ENCODE measurements around the gene PTPRM.

PTPRM gene

DNA sequence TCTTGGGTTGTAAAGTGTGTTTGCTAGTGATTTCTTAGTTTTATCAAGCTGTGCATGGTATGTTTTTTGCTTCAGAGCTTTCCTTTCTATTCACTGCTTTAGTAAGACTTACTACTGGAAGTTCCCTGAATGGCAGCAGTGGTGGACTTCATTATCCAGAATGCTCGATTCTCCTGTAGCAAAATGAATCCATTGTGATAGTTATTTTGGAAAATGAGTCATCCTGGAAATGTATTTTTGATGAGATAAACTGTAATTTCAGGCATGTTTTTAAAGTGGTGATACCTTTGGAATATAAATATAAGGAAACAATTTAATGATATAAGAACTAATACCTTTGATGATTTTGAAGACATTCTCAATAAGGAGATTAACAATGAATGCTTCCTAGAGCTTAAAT is 387.1 kb downstream of the PTPRM start:
- H3F3A ChIP-seq (ENCODE audit: low read depth) = no peaks in the 10 kb centered on the region
- no peaks in the 10 kb centered on the region for H3K79me2 ChIP-seq (ENCODE audit: insufficient read depth, low read length)
- H3K4me3 ChIP-seq (ENCODE audit: low read length, poor library complexity, severe bottlenecking) = no peak overlapping the region
- no peaks in the 10 kb centered on the region for H3K36me3 ChIP-seq (ENCODE audit: insufficient read depth, low read length)
- H2AFZ ChIP-seq (ENCODE audit: low read length) = no peak overlapping the region
- H3K27me3 ChIP-seq (ENCODE audit: insufficient read depth, low read length, poor library complexity, severe bottlenecking) = no peaks in the 10 kb centered on the region
- no peaks in the 10 kb centered on the region for H4K20me1 ChIP-seq (ENCODE audit: insufficient read depth, low read length, poor library complexity, severe bottlenecking)
- H3K9ac ChIP-seq (ENCODE audit: low read depth, low read length, poor library complexity, severe bottlenecking) = no peak overlapping the region
- H3K9me3 ChIP-seq (ENCODE audit: insufficient read depth, low read depth, low read length) = no peaks in the 10 kb centered on the region
- H3K9me2 ChIP-seq (replicated peaks; ENCODE audit: low read depth, low read length) = no peaks in the 10 kb centered on the region
- TF ChIP-seq, protein P1, sequence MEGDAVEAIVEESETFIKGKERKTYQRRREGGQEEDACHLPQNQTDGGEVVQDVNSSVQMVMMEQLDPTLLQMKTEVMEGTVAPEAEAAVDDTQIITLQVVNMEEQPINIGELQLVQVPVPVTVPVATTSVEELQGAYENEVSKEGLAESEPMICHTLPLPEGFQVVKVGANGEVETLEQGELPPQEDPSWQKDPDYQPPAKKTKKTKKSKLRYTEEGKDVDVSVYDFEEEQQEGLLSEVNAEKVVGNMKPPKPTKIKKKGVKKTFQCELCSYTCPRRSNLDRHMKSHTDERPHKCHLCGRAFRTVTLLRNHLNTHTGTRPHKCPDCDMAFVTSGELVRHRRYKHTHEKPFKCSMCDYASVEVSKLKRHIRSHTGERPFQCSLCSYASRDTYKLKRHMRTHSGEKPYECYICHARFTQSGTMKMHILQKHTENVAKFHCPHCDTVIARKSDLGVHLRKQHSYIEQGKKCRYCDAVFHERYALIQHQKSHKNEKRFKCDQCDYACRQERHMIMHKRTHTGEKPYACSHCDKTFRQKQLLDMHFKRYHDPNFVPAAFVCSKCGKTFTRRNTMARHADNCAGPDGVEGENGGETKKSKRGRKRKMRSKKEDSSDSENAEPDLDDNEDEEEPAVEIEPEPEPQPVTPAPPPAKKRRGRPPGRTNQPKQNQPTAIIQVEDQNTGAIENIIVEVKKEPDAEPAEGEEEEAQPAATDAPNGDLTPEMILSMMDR (conservative IDR thresholded peaks at IDR 0.05; ENCODE audit: low read length) = no peak
- TF ChIP-seq EZH2phosphoT487 (IDR thresholded peaks at IDR 0.05; ENCODE audit: borderline replicate concordance) = no peak
- H3K4me2 ChIP-seq (ENCODE audit: low read depth, low read length, poor library complexity, severe bottlenecking) = no peak overlapping the region
- H3K4me1 ChIP-seq (ENCODE audit: insufficient read depth, low read length, poor library complexity, severe bottlenecking) = no peaks in the 10 kb centered on the region

GRCh38 chr18:7955175-7955574 is 388.1 kb downstream of the PTPRM start:
- Histone ChIP-seq H2AFZ (ENCODE audit: low read length) (no peak overlapping the region), H3K9me3 (ENCODE audit: insufficient read depth, low read depth, low read length) (no peaks in the 10 kb centered on the region), H3K4me2 (ENCODE audit: low read depth, low read length, poor library complexity, severe bottlenecking) (no peak overlapping the region), H3K9ac (ENCODE audit: low read depth, low read length, poor library complexity, severe bottlenecking) (no peak overlapping the region), H3K4me3 (ENCODE audit: low read length, poor library complexity, severe bottlenecking) (no peak overlapping the region), H3K36me3 (ENCODE audit: insufficient read depth, low read length) (no peaks in the 10 kb centered on the region), H3K4me1 (ENCODE audit: insufficient read depth, low read length, poor library complexity, severe bottlenecking) (no peaks in the 10 kb centered on the region), H3K27me3 (ENCODE audit: insufficient read depth, low read length, poor library complexity, severe bottlenecking) (no peaks in the 10 kb centered on the region), H4K20me1 (ENCODE audit: insufficient read depth, low read length, poor library complexity, severe bottlenecking) (no peaks in the 10 kb centered on the region), H3K9me2 (replicated peaks; ENCODE audit: low read depth, low read length) (no peaks in the 10 kb centered on the region), H3F3A (ENCODE audit: low read depth) (no peaks in the 10 kb centered on the region), H3K79me2 (ENCODE audit: insufficient read depth, low read length) (no peaks in the 10 kb centered on the region)
- TF ChIP-seq, protein P1 (conservative IDR thresholded peaks at IDR 0.05; ENCODE audit: low read length) = no peak
- TF ChIP-seq EZH2phosphoT487 (IDR thresholded peaks at IDR 0.05; ENCODE audit: borderline replicate concordance) = no peak

- H3K4me1 ChIP-seq (ENCODE audit: insufficient read depth, low read length, poor library complexity, severe bottlenecking) = no peaks in the 10 kb centered on the region
- no peaks in the 10 kb centered on the region for H3K9me2 ChIP-seq (replicated peaks; ENCODE audit: low read depth, low read length)
- H3K9me3 ChIP-seq (ENCODE audit: insufficient read depth, low read depth, low read length) = no peaks in the 10 kb centered on the region
- H3K4me3 ChIP-seq (ENCODE audit: low read length, poor library complexity, severe bottlenecking) = no peak overlapping the region
- no peaks in the 10 kb centered on the region for H4K20me1 ChIP-seq (ENCODE audit: insufficient read depth, low read length, poor library complexity, severe bottlenecking)
- H3K9ac ChIP-seq (ENCODE audit: low read depth, low read length, poor library complexity, severe bottlenecking) = no peak overlapping the region
- no peak overlapping the region for H2AFZ ChIP-seq (ENCODE audit: low read length)
- H3F3A ChIP-seq (ENCODE audit: low read depth) = no peaks in the 10 kb centered on the region
- H3K4me2 ChIP-seq (ENCODE audit: low read depth, low read length, poor library complexity, severe bottlenecking) = no peak overlapping the region
- no peaks in the 10 kb centered on the region for H3K27me3 ChIP-seq (ENCODE audit: insufficient read depth, low read length, poor library complexity, severe bottlenecking)
- H3K36me3 ChIP-seq (ENCODE audit: insufficient read depth, low read length) = no peaks in the 10 kb centered on the region
- TF ChIP-seq, protein P1 (conservative IDR thresholded peaks at IDR 0.05; ENCODE audit: low read length) = no peak
- no peak for TF ChIP-seq EZH2phosphoT487 (IDR thresholded peaks at IDR 0.05; ENCODE audit: borderline replicate concordance)
- no peaks in the 10 kb centered on the region for H3K79me2 ChIP-seq (ENCODE audit: insufficient read depth, low read length)
Observed at GRCh38 chr18:7957297-7957696, 390.2 kb downstream of the PTPRM start.

All from Loucy (cell line).